ENCODE results near the gene POLR2M. TPM values are rescaled to one million over a fixed set of nuclear protein-coding genes. Genes with fewer than 3 reads are reported as not detected.
A peak's percentile ranks its signal among the peaks of the same experiment; 100 is the strongest.

POLR2M gene
- total RNA-seq, 5 donors from 2014 or later (not counting 1 experiment from before 2014, with no cell fraction given), result 85.7 to 98.0 (median 91.4) TPM

DNA sequence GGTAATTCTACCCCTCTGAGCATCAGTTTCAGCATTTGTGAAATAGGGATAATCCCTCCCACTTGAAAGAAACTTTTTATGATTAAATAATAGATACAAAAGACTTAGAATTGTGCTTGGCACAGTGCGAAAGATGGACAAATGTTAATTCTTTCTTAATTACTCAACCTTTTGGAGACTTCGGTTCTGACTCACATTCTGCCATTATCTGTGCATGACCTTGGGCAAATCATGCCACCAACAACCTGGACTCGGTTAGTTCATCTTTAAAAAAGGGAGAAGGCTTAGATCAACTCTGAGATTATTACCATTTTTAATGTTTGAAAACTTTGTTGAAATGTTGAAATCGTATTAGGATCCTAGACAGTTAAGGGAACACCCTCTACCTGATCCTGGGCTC is 40.6 kb upstream of the POLR2M start:
- peaks cover 4 to 5% of the 10 kb centered on the region in 2 donors for H3K27me3 Mint-ChIP-seq
- ChIA-PET CTCF (no interaction called here), POLR2A (no interaction called here)
- no peaks in the 10 kb centered on the region for H3K36me3 Mint-ChIP-seq
- ATAC-seq (replicated peaks in 1 of 4), result no peak
- no peaks in the 10 kb centered on the region for H3K4me1 Mint-ChIP-seq
- no peak for DNase-seq
- H3K27ac Mint-ChIP-seq, result no peak overlapping the region
- WGBS (ENCODE audit: insufficient coverage), result no CpG with 5 or more reads among the region's 4 CpGs
- Histone ChIP-seq H3K9me3 (no peaks in the 10 kb centered on the region), H3K36me3 (ENCODE audit: control insufficient read depth in 2 of 2, extremely low read depth in 1 of 2, insufficient read depth in 1 of 2, low read length in 1 of 2) (no peaks in the 10 kb centered on the region), H3K27me3 (replicated peaks in 1 of 2; ENCODE audit: control insufficient read depth in 2 of 2, extremely low read depth in 1 of 2, insufficient read depth in 2 of 2, low read length in 1 of 2) (peaks cover 0 to 10% of the 10 kb centered on the region in 2 experiments), H3K4me3 (ENCODE audit: control insufficient read depth in 1 of 2, extremely low read depth in 1 of 2, low read length in 1 of 2) (no peak overlapping the region), H3K27ac (ENCODE audit: low read length) (no peak overlapping the region), H3K4me1 (ENCODE audit: control insufficient read depth in 1 of 2, extremely low read depth in 1 of 2, insufficient read depth in 2 of 2, low read length in 2 of 2) (no peaks in the 10 kb centered on the region)
- H3K9me3 Mint-ChIP-seq, result no peaks in the 10 kb centered on the region
- no peak overlapping the region for H3K4me3 Mint-ChIP-seq

GRCh38 chr15:57667171-57667849 is 39.2 kb upstream of the POLR2M start:
- ATAC-seq (replicated peaks in 1 of 4), result no peak
- Histone ChIP-seq H3K9me3 (no peaks in the 10 kb centered on the region), H3K4me1 (ENCODE audit: control insufficient read depth in 1 of 2, extremely low read depth in 1 of 2, insufficient read depth in 2 of 2, low read length in 2 of 2) (no peaks in the 10 kb centered on the region), H3K27ac (ENCODE audit: low read length) (no peak overlapping the region), H3K36me3 (ENCODE audit: control insufficient read depth in 2 of 2, extremely low read depth in 1 of 2, insufficient read depth in 1 of 2, low read length in 1 of 2) (no peaks in the 10 kb centered on the region), H3K4me3 (ENCODE audit: control insufficient read depth in 1 of 2, extremely low read depth in 1 of 2, low read length in 1 of 2) (no peak overlapping the region), H3K27me3 (replicated peaks in 1 of 2; ENCODE audit: control insufficient read depth in 2 of 2, extremely low read depth in 1 of 2, insufficient read depth in 2 of 2, low read length in 1 of 2) (peaks cover 0 to 10% of the 10 kb centered on the region in 2 experiments)
- ChIA-PET CTCF (interaction anchor here in 1 of 2 donors (0.6 kb wide), 1 partner anchor 71 kb away, joined by 4 read pairs; no protein-coding TSS in a partner anchor), POLR2A (no interaction called here)
- Mint-ChIP-seq H3K27ac (no peak overlapping the region), H3K9me3 (no peaks in the 10 kb centered on the region), H3K36me3 (peaks cover 2% of the 10 kb centered on the region), H3K27me3 (peaks cover 6 to 8% of the 10 kb centered on the region in 2 donors), H3K4me3 (no peak overlapping the region), H3K4me1 (no peaks in the 10 kb centered on the region)
- DNase-seq, result peak in 1 of 35 experiments; percentile 19
- no CpG with 5 or more reads among the region's 10 CpGs for WGBS (ENCODE audit: insufficient coverage)

GRCh38 chr15:57668016-57668415 is 38.5 kb upstream of the POLR2M start:
- Histone ChIP-seq H3K9me3 (no peaks in the 10 kb centered on the region), H3K27me3 (replicated peaks in 1 of 2; ENCODE audit: control insufficient read depth in 2 of 2, extremely low read depth in 1 of 2, insufficient read depth in 2 of 2, low read length in 1 of 2) (peaks cover 0 to 6% of the 10 kb centered on the region in 2 experiments), H3K27ac (ENCODE audit: low read length) (no peak overlapping the region), H3K4me3 (ENCODE audit: control insufficient read depth in 1 of 2, extremely low read depth in 1 of 2, low read length in 1 of 2) (no peak overlapping the region), H3K36me3 (ENCODE audit: control insufficient read depth in 2 of 2, extremely low read depth in 1 of 2, insufficient read depth in 1 of 2, low read length in 1 of 2) (no peaks in the 10 kb centered on the region), H3K4me1 (ENCODE audit: control insufficient read depth in 1 of 2, extremely low read depth in 1 of 2, insufficient read depth in 2 of 2, low read length in 2 of 2) (no peaks in the 10 kb centered on the region)
- ChIA-PET CTCF (interaction anchor here (0.7 to 1.1 kb wide), 3 partner anchors 8 to 192 kb away, joined by 4 to 8 read pairs (median 5); no protein-coding TSS in a partner anchor), POLR2A (interaction anchor here (0.5 to 0.7 kb wide), 3 partner anchors 13 to 627 kb away, joined by 3 to 4 read pairs (median 3); no protein-coding TSS in a partner anchor)
- Mint-ChIP-seq H3K27ac (no peak overlapping the region), H3K27me3 (peaks cover 8 to 12% of the 10 kb centered on the region in 2 donors), H3K9me3 (no peaks in the 10 kb centered on the region), H3K4me3 (no peak overlapping the region), H3K36me3 (peaks cover 2% of the 10 kb centered on the region), H3K4me1 (no peaks in the 10 kb centered on the region)
- ATAC-seq (replicated peaks in 1 of 4) (no peak), DNase-seq (no peak)
- 86% methylated on average over 1 of the region's 4 CpGs for WGBS (ENCODE audit: insufficient coverage)

GRCh38 chr15:57671636-57672035 is 34.9 kb upstream of the POLR2M start:
- POLR2A ChIA-PET, result no interaction called here
- H3K36me3 Mint-ChIP-seq, result peaks cover 6% of the 10 kb centered on the region
- peaks cover 0 to 4% of the 10 kb centered on the region in 2 experiments for H3K27me3 ChIP-seq (replicated peaks in 1 of 2; ENCODE audit: control insufficient read depth in 2 of 2, extremely low read depth in 1 of 2, insufficient read depth in 2 of 2, low read length in 1 of 2)

DNA sequence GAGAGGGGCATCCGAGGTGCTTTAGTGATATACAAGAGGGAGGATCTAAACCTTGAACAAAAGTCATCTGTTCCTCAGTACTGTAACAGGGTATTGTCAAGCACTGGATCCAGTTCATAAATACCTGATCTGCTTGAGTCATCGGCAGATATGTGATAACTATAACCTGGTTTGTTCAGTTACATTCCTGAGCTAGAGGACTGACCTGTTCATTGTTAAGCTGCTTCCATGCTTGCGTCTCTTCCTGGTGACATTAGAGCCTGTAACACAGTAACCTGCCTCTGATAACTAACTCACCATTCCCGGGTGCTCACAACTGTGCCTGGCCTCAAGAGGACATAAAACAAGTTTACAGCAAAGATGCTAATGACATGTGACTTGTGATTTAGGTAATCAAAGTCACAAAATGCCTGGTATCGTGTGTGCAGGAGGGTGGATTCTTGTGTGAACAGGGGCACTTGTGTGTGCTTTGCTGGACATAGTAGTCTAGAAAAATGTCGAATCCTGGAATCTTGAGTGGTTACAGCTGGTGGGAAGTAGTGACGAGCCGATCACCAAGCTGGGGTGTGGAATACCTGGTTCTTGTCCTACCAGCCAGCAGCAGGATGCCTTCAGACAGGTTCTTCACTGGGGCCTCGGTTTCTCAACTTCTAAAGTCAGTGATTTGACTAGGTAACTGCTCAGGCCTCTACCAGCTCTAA is 30.9 kb upstream of the POLR2M start:
- DNase-seq, result no peak
- ChIA-PET POLR2A (no interaction called here), CTCF (no interaction called here)
- Histone ChIP-seq H3K4me1 (ENCODE audit: control insufficient read depth in 1 of 2, extremely low read depth in 1 of 2, insufficient read depth in 2 of 2, low read length in 2 of 2) (no peaks in the 10 kb centered on the region), H3K36me3 (ENCODE audit: control insufficient read depth in 2 of 2, extremely low read depth in 1 of 2, insufficient read depth in 1 of 2, low read length in 1 of 2) (no peaks in the 10 kb centered on the region), H3K27me3 (replicated peaks in 1 of 2; ENCODE audit: control insufficient read depth in 2 of 2, extremely low read depth in 1 of 2, insufficient read depth in 2 of 2, low read length in 1 of 2) (peaks cover 0 to 6% of the 10 kb centered on the region in 2 experiments), H3K9me3 (no peaks in the 10 kb centered on the region), H3K4me3 (ENCODE audit: control insufficient read depth in 1 of 2, extremely low read depth in 1 of 2, low read length in 1 of 2) (no peak overlapping the region), H3K27ac (ENCODE audit: low read length) (no peak overlapping the region)
- Mint-ChIP-seq H3K27ac (no peak overlapping the region), H3K36me3 (peaks cover 6% of the 10 kb centered on the region), H3K9me3 (no peaks in the 10 kb centered on the region), H3K4me1 (peaks cover 0 to 6% (median 4%) of the 10 kb centered on the region in 3 donors), H3K27me3 (peaks cover 13 to 16% of the 10 kb centered on the region in 2 donors), H3K4me3 (no peak overlapping the region)
- 92% methylated on average over 7 of the region's 9 CpGs for WGBS (ENCODE audit: insufficient coverage)
- no peak for ATAC-seq (replicated peaks in 1 of 4)

More at GRCh38 chr15:57671636-57672035, 34.9 kb upstream of the POLR2M start:
- Histone ChIP-seq H3K4me3 (ENCODE audit: control insufficient read depth in 1 of 2, extremely low read depth in 1 of 2, low read length in 1 of 2) (no peak overlapping the region), H3K27ac (ENCODE audit: low read length) (no peak overlapping the region), H3K36me3 (ENCODE audit: control insufficient read depth in 2 of 2, extremely low read depth in 1 of 2, insufficient read depth in 1 of 2, low read length in 1 of 2) (no peaks in the 10 kb centered on the region), H3K4me1 (ENCODE audit: control insufficient read depth in 1 of 2, extremely low read depth in 1 of 2, insufficient read depth in 2 of 2, low read length in 2 of 2) (no peaks in the 10 kb centered on the region), H3K9me3 (no peaks in the 10 kb centered on the region)
- H3K27ac Mint-ChIP-seq, result no peak overlapping the region
- H3K4me3 Mint-ChIP-seq, result no peak overlapping the region
- H3K9me3 Mint-ChIP-seq, result no peaks in the 10 kb centered on the region
- H3K4me1 Mint-ChIP-seq, result no peaks in the 10 kb centered on the region
- ATAC-seq (replicated peaks in 1 of 4), result no peak
- no CpG with 5 or more reads among the region's 1 CpG for WGBS (ENCODE audit: insufficient coverage)
- CTCF ChIA-PET, result no interaction called here
- H3K27me3 Mint-ChIP-seq, result peaks cover 10 to 18% of the 10 kb centered on the region in 2 donors
- DNase-seq, result no peak

GRCh38 chr15:57676585-57676984 is 29.9 kb upstream of the POLR2M start:
- H3K4me3 Mint-ChIP-seq, result no peak overlapping the region
- Histone ChIP-seq H3K4me1 (ENCODE audit: control insufficient read depth in 1 of 2, extremely low read depth in 1 of 2, insufficient read depth in 2 of 2, low read length in 2 of 2) (no peaks in the 10 kb centered on the region), H3K4me3 (ENCODE audit: control insufficient read depth in 1 of 2, extremely low read depth in 1 of 2, low read length in 1 of 2) (no peak overlapping the region), H3K27me3 (replicated peaks in 1 of 2; ENCODE audit: control insufficient read depth in 2 of 2, extremely low read depth in 1 of 2, insufficient read depth in 2 of 2, low read length in 1 of 2) (peaks cover 0 to 6% of the 10 kb centered on the region in 2 experiments), H3K36me3 (ENCODE audit: control insufficient read depth in 2 of 2, extremely low read depth in 1 of 2, insufficient read depth in 1 of 2, low read length in 1 of 2) (no peaks in the 10 kb centered on the region), H3K27ac (ENCODE audit: low read length) (no peak overlapping the region), H3K9me3 (no peaks in the 10 kb centered on the region)
- H3K27ac Mint-ChIP-seq, result no peak overlapping the region
- CTCF ChIA-PET, result interaction anchor here in 1 of 2 donors (0.8 kb wide), 1 partner anchor 651 kb away, joined by 4 read pairs; no protein-coding TSS in a partner anchor
- DNase-seq (no peak), ATAC-seq (replicated peaks in 1 of 4) (no peak)
- H3K4me1 Mint-ChIP-seq, result peaks cover 0 to 6% (median 4%) of the 10 kb centered on the region in 3 donors
- POLR2A ChIA-PET, result no interaction called here
- no peaks in the 10 kb centered on the region for H3K9me3 Mint-ChIP-seq
- H3K36me3 Mint-ChIP-seq, result peaks cover 6% of the 10 kb centered on the region
- peaks cover 13 to 16% of the 10 kb centered on the region in 2 donors for H3K27me3 Mint-ChIP-seq
- 100% methylated on average over 4 of the region's 5 CpGs for WGBS (ENCODE audit: insufficient coverage)
